Activated naive CD8-positive, alpha-beta T cell treated with anti-CD3 and anti-CD28 coated beads, Interleukin-2, amount 50 U/mL, for 24 hours (primary cell): ENCODE measurements around the gene CALR3.

Experiments used
- ATAC-seq: fragments of 150-1000 bp; cut with Tn5 transposase; one replicate; pipeline ENCODE4 v1.10.0; 2021
- DNase-seq: peaks from one replicate; pipeline ENCODE4 v3.0.0; 2021
- H3K27ac Mint-ChIP-seq: one replicate; pipeline ENCODE4 v1.8.0; 2021; ENCODE audit warnings: mild to moderate bottlenecking, mixed read lengths
- H3K27me3 Mint-ChIP-seq: one replicate; pipeline ENCODE4 v1.8.0; 2021; ENCODE audit warnings: mixed read lengths
- H3K36me3 Mint-ChIP-seq: one replicate; pipeline ENCODE4 v1.8.0; 2021; ENCODE audit warnings: low read depth, mixed read lengths
- H3K4me1 Mint-ChIP-seq: one replicate; pipeline ENCODE4 v1.8.0; 2021; ENCODE audit warnings: mixed read lengths
- H3K4me3 Mint-ChIP-seq: one replicate; pipeline ENCODE4 v1.8.0; 2021; ENCODE audit warnings: mild to moderate bottlenecking, moderate library complexity, mixed read lengths
- H3K9me3 Mint-ChIP-seq: one replicate; pipeline ENCODE4 v1.8.0; 2021; ENCODE audit warnings: mixed read lengths

Gene CALR3

DNA sequence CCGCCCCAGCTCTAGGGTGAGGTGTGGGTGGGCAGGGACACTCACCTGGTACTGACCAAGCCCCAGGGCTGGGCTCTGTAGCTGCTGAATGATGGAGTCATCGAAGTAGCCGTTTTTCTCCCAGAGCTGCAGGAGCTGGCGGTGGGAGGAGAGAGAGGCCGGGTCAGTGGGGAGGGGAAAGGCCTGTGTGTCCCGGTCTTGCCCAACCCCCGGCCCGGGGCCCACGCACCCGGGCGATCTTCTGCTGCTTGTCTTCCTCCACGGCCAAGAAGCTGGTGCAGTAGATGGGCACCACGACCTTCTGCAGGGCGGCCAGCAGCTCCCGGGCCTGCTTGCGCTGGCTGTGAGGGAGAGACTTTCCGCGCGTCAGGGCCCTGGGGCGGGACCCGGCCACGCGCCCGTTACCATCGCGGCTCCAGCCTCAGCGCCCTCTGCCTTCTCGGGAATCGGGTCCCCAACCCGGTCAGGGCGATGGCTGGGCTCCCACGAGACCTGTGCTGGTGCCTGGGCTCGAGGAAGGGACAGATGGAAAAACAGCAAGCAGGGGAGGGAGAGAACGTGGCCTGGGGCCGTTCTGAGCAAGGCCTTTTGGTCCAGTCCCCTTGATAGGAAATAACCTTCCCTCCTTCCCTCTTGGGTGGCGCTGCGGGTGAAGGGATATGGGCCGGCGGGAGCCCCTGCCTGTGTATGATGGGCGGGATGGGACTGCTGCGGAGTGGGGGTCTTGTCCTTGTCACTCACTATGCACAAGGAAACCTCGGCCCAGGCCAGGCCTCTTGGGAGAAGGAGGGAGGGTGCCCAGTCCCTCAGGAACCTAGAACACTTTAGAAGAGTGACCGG, 34.8 kb upstream of the CALR3 start:
- Mint-ChIP-seq H3K4me3 (no peak overlapping the region), H3K9me3 (no peaks in the 10 kb centered on the region), H3K27ac (no peak overlapping the region), H3K36me3 (peaks cover 49% of the 10 kb centered on the region), H3K4me1 (no peaks in the 10 kb centered on the region), H3K27me3 (no peaks in the 10 kb centered on the region)
- DNase-seq (no peak), ATAC-seq (no peak)

DNA sequence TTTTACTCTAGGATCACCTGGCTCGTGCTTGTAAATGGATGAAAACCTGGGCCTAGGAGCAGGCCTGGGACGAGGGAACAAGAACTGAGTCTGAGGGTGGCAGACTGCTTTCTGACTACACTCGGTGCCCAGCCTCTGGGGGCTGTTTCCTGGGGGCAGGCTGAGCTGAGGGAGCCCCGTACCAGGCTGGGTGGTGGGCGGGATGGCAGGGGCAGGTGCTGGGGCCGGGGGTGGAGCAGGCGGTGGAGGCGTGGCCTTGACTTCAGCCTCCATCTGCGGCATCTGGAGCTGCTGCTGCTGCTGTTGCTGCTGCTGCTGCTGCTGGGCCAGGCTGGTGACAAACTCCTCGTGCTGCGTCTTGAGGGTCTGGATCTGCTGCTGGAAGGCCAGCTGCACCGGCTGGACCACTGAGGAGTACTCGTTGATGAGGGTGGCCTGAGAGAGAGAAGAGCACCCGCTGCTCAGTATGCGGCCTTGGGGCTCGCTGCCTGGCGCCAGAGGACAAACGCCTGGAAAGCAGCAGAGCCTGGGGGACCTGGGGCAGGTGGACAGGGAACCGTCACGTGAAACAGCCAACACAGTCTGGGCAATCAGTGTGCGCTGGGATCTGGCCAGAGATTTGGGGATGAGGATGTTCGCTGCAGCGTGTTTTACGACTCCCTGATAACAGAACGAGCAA, 33.6 kb upstream of the CALR3 start:
- Mint-ChIP-seq H3K27me3 (no peaks in the 10 kb centered on the region), H3K27ac (no peak overlapping the region), H3K4me1 (no peaks in the 10 kb centered on the region), H3K36me3 (peaks cover 42% of the 10 kb centered on the region), H3K4me3 (no peak overlapping the region), H3K9me3 (no peaks in the 10 kb centered on the region)
- no peak for ATAC-seq
- DNase-seq: no peak

DNA sequence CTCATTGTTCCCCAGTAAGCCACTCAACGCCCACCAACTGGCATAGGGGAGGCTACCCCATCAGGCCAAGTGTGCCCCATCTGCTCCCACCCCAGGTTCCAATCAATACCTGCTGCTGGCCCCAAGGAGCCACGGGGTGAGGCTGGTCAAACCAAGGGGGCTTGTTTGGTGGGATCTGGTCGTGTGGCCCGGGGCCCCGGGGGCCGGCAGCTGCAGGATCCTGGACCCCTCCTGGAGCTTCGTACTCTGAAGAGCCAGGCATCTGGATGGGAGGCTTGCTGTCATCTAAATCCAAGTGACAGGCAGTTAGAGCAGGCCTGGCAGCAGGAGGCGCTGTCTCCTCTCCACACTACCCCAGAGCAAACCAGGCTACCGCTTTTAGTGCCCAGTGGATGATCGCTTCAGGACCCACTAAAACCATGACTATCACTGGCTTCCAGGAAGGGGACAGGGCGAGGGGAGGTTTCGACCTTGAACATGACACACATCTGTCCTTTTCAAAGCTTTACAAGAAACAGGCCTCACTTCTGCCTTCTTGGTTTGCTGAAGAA, 32.1 kb upstream of the CALR3 start:
- Mint-ChIP-seq H3K9me3 (no peaks in the 10 kb centered on the region), H3K4me3 (no peak overlapping the region), H3K4me1 (no peaks in the 10 kb centered on the region), H3K36me3 (peaks cover 39% of the 10 kb centered on the region), H3K27me3 (no peaks in the 10 kb centered on the region), H3K27ac (no peak overlapping the region)
- ATAC-seq: no peak
- DNase-seq: peak; percentile 34

DNA sequence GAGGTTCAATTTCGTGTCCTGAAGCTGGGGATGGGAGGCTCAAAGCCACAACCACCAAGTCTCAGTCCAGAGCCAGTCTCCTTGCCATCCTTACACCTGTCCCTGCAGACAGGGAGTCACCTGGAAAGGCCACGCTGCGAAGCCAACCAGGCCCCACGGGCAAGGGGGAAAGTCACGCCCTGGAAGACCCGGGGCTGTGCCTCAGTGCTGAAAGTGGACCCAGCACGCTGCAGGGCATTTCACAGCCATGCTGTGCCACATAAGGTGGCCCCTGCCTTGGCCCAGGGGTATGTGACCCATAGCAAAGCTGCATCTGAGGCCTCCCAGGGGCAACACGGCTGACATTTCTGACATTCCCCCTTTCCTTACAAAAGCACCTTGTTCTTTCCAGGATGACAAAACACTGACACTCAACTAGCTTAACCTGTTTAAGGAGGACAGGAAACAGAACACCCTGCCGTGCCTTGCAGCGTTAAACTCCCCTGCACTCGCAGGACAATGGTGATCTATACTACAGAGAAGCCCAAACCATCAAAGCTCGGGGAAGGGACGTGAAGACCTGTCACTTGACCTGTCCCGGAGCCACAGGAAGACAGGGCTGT, 31.5 kb upstream of the CALR3 start:
- H3K4me1 Mint-ChIP-seq: no peaks in the 10 kb centered on the region
- peaks cover 44% of the 10 kb centered on the region for H3K36me3 Mint-ChIP-seq
- no peaks in the 10 kb centered on the region for H3K27me3 Mint-ChIP-seq
- no peak overlapping the region for H3K4me3 Mint-ChIP-seq
- no peak overlapping the region for H3K27ac Mint-ChIP-seq
- ATAC-seq (no peak), DNase-seq (no peak)
- no peaks in the 10 kb centered on the region for H3K9me3 Mint-ChIP-seq

DNA sequence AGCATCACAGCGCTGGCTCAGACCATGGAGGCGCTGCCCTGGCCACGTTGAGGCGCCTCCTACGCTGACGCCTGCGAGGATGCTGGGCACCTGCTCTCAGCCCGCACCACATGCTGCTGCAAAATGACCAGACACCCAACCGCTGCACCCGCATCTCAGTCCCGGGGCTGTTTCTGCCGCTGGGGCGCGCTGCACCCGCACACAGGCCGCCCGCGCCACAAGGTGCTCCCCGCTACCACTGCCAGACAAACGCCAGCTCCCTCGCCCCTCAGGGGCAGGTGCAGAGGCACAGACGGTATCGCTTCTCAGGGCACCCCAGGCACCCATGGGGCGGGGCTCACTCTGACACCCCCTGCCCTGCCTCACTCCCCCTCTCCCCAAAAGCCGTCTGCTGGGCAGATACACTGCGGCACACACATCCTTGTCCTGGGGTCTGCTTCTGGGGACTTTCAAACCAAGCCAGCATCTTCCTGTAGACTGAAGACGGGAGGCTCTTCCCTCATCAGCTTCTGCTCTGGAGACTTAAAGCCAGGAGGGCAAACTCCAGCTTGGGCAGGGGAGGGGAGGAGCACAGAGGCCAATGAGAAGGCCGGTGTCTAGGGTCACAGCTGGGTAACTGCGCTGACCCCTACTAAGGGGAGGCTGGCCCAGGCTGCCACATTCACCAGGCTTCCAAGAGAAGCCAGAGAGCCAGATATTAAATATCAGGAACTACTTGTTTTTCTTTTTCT, 29.9 kb upstream of the CALR3 start:
- DNase-seq (no peak), ATAC-seq (no peak)
- Mint-ChIP-seq H3K27me3 (no peaks in the 10 kb centered on the region), H3K27ac (no peak overlapping the region), H3K36me3 (peaks cover 40% of the 10 kb centered on the region), H3K4me1 (no peaks in the 10 kb centered on the region), H3K9me3 (no peaks in the 10 kb centered on the region), H3K4me3 (no peak overlapping the region)

DNA sequence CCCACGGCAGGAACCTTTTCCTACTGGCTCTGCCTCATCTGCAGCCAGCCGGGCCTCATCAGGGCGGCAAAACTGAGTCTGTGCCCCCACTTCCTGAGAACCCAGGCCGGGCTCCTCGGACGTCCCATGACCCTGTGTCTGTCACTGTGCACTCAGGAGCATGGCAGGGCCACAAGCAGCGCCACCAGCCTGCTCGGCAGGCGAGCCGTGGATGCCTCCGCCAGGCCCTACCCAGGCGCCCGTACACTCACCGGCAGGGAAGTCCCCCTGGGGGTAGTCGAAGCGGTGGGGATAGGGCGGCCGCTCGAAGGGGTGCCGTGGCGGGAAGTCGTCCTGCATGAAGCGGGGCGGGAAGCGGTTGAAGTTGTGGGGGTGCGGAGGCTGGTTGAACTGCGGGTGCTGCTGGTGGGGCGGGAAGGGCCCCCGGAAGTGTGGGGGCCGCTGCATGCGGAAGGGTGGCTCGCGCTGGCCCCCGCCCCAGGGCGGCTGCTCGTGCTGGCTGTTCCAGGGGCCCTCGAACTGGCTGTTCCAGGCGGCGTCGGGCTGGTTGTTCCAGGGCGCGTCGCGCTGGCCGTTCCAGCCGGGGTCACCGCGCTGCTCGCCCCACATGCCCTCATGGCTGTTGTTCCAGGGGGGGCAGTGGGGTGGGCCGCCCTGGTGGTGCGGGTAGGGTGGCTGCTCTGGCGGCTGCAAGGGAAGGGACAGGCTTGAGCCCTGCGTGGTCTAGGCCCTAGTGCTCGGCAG, 29.2 kb upstream of the CALR3 start:
- ATAC-seq (no peak), DNase-seq (no peak)

DNA sequence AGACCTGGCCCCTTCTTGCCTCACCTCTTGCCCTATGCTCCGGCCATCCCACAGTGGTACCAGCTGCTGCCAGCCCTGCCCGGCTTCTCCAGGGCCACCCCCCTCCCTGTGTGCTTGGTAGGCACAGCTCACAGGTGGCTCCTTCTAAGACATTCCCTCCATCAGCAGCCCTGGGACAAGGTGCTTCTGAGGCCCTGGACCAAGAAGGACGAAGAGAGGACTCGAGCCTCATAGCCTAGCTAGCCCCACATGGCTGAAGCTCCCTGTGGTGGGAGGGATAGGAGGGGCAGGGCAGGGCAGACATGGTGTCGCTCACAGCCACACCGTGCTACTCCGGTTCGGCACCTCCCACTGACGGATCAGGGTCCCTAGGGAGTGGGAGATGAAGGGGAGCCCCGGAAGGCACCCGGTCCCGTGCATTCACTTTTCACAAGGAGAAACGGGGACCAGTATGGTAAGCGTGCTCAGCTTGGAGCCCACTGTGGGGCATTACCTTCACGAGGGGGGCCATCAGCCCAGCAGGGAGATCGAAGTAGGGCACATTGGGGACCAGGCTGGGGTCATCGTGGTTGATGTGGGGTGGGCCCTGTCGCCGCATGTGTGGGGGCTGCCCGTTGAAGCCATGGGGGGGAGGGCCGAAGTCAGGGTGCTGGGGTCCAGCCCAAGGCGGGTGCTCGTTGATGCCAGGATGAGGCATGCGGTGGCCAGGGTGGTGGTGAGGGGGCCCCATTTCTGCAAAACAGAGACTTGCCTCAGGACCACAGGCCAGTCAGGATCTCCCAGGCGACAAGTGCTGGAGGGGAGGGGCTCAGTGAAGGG, 26.8 kb upstream of the CALR3 start:
- Mint-ChIP-seq H3K4me3 (no peak overlapping the region), H3K4me1 (no peaks in the 10 kb centered on the region), H3K36me3 (peaks cover 47% of the 10 kb centered on the region), H3K27ac (no peak overlapping the region), H3K9me3 (no peaks in the 10 kb centered on the region), H3K27me3 (no peaks in the 10 kb centered on the region)
- ATAC-seq (no peak), DNase-seq (no peak)

More for the DNA sequence above, 29.2 kb upstream of the CALR3 start:
- Mint-ChIP-seq H3K36me3 (peaks cover 46% of the 10 kb centered on the region), H3K4me1 (no peaks in the 10 kb centered on the region), H3K27ac (no peak overlapping the region), H3K9me3 (no peaks in the 10 kb centered on the region), H3K27me3 (no peaks in the 10 kb centered on the region), H3K4me3 (no peak overlapping the region)

DNA sequence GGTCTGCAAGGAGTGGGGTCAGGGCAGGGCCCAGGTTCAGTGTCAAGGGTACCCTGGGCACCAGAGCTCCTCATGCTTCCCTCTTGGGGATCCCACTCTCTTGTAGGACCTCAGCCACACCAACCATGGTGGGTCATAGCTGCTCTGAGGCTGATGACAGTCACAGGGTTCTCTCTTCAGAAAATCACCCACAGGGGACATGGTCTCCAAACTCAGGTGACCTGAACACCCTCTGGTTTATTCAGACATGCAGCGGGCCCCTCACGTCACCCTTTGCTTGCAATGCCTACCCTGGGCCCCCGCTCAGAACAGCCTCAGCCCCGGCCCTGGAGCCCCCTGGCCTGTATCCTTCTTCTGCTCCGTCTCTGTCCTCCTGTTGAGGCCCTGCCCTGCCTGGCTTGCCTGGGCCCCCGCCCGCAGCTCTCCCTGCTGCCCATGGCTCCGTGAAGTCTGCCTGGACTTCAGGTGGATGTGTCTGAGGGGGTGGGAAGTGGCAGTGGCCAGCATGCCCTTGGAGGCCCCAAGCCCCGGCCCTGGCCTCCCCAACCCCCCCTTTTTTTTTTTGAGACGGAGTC, 25.8 kb upstream of the CALR3 start:
- no peaks in the 10 kb centered on the region for H3K9me3 Mint-ChIP-seq
- peaks cover 47% of the 10 kb centered on the region for H3K36me3 Mint-ChIP-seq
- no peak overlapping the region for H3K27ac Mint-ChIP-seq
- DNase-seq (no peak), ATAC-seq (no peak)
- no peak overlapping the region for H3K4me3 Mint-ChIP-seq
- H3K4me1 Mint-ChIP-seq: no peaks in the 10 kb centered on the region
- no peaks in the 10 kb centered on the region for H3K27me3 Mint-ChIP-seq

DNA sequence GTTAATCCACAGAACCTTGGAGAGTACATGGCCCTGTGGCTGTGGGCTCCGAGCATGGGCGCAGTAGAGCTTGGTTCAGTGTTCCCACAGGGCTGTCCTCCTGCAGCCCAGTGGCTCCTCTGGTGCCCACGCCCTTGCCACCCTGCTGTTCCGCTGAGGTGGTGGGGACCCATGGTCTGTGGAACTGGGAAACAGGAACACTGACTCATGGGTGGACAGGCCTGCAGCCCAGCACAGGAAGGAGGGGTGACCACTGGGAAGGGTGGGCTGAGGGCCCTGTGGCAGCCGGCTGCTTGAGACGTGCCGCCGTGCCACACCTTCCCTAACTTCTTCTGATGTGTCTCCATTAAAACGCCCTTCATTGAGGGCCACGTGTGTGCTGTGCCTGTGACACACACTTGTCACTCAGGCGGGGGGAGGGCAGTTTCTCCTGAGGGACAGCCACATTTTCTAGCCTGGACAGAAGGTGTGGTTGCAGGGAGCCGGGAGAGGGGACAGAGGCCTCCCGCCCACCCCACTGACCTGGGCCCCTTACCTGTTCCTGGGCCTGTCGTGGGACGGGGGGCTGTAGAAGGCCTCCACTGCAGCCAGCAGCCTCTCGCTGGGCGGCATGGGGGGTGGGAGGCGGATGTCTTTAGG, 25.1 kb upstream of the CALR3 start:
- Mint-ChIP-seq H3K4me1 (no peaks in the 10 kb centered on the region), H3K27ac (no peak overlapping the region), H3K9me3 (no peaks in the 10 kb centered on the region), H3K36me3 (peaks cover 46% of the 10 kb centered on the region), H3K27me3 (no peaks in the 10 kb centered on the region), H3K4me3 (no peak overlapping the region)
- ATAC-seq: no peak
- DNase-seq: no peak

DNA sequence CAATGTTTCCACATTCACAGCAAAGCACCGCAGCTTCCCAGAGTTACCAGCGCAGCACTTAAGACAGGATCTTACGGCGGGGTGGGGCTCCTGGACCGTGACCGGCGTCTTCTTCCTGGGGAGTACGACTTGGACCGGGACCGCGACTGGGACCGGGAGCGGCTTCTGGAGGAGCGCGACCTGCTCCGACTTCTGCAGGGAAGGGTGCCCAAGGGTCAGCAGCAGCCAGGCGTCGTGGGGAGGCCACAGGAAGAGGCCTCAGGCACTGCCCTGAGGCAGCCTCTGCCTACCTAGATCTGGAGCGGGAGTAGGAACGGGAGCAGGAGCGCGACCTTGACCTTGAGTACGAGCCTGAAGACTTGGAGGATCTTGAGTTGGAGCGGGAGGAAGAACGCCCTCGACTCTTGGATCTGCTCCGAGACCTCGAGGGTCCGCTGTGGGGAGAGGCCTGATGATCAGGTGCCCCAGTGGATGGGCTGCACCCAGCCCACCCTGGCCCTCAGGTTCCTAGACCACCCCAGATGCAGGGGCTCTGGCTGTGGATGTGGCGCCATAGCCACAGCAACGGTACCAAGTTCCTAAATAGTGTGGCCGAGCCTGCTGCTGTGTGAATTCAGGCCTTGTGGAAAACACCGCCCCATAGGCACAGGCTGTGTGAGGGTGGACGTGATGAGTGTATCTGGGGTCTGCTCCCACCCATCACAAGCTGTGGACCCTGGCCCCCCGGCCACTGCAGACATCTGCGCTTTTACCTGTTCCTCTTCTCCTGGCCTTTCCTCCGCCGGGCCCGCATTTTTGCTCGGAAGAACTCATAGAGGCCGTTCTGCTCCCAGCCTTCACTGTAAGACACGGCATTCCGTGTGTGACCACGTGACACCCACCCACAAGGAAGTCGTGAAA, 24.4 kb upstream of the CALR3 start:
- no peaks in the 10 kb centered on the region for H3K9me3 Mint-ChIP-seq
- no peak overlapping the region for H3K4me3 Mint-ChIP-seq
- peaks cover 43% of the 10 kb centered on the region for H3K36me3 Mint-ChIP-seq

DNA sequence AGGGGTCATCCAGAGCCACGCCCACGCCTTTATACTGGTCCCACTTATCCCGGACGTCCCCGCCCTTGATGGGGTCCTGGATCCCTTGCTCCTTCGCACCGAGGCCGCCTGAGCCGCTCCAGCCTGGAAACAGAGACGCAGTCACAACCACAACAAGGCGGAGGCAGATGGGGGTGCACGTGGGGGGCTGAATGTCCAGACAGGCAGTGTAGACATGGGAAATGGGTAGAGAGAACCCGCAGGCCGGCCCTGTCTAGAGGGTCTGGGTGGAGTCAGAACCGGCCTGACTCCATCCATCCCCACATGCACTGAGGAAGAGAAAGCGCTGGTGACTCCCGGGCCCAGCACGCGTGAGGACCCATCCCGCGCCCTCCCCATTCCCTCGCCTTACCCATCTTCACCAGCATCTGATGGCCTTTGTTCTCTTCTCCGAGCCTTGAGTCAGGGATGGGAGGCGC, 23.3 kb upstream of the CALR3 start:
- Mint-ChIP-seq H3K4me3 (no peak overlapping the region), H3K4me1 (no peaks in the 10 kb centered on the region), H3K27me3 (no peaks in the 10 kb centered on the region), H3K27ac (no peak overlapping the region), H3K36me3 (peaks cover 43% of the 10 kb centered on the region), H3K9me3 (no peaks in the 10 kb centered on the region)
- DNase-seq (no peak), ATAC-seq (no peak)

More for the DNA sequence above, 24.4 kb upstream of the CALR3 start:
- no peaks in the 10 kb centered on the region for H3K4me1 Mint-ChIP-seq
- ATAC-seq: no peak
- no peak overlapping the region for H3K27ac Mint-ChIP-seq
- no peak for DNase-seq
- H3K27me3 Mint-ChIP-seq: no peaks in the 10 kb centered on the region
